K562 (cell line): Measurements from ENCODE around the gene MRPS5.

Source experiments
- CTCF ChIP-seq, 3 experiments: IDR thresholded peaks in 2 of 3; conservative IDR thresholded peaks in 1 of 3; 2 replicates each; pipeline ENCODE4 v1.5.1; 2011 to 2012; ENCODE audit warnings: low read length in 3 of 3, mild to moderate bottlenecking in 3 of 3, control low read depth in 2 of 3, improper control_type of control experiment in 1 of 3, inconsistent platforms in 1 of 3, low read depth in 1 of 3, mixed read lengths in 1 of 3, moderate library complexity in 1 of 3; ENCODE audit not compliant: insufficient read depth in 2 of 3
- GABPA ChIP-seq: fragments of 200-800 bp; sonication (Bioruptor generic); conservative IDR thresholded peaks from 2 replicates; pipeline ENCODE4 v1.6.1; 2016; ENCODE audit warnings: low read depth, missing genetic modification characterization, missing compliant biosample characterization
- POLR2G ChIP-seq: fragments of 200-400 bp; formaldehyde crosslinking; IDR thresholded peaks from 2 replicates; pipeline ENCODE4 v1.6.1; 2017; ENCODE audit warnings: low read depth, mild to moderate bottlenecking, antibody characterized with exemption, low read length, moderate library complexity
- POU5F1 ChIP-seq: fragments of 150-350 bp; IDR thresholded peaks from 2 replicates; pipeline ENCODE4 v1.6.1; 2014; ENCODE audit warnings: borderline replicate concordance, low read length, low read depth, mild to moderate bottlenecking; ENCODE audit not compliant: partially characterized antibody
- YY1 ChIP-seq, 3 experiments: IDR thresholded peaks; 2 replicates each; pipeline ENCODE4 v1.6.1; 2011; ENCODE audit warnings: low read length in 2 of 3, mild to moderate bottlenecking in 2 of 3, moderate library complexity in 2 of 3, borderline replicate concordance in 1 of 3, control low read depth in 1 of 3, low read depth in 1 of 3; ENCODE audit not compliant: insufficient read depth in 3 of 3, insufficient replicate concordance in 2 of 3, control insufficient read depth in 1 of 3, insufficient read length in 1 of 3; ENCODE audit errors: extremely low read depth in 1 of 3

GRCh38 chr2:95138702-95139101 is 17.1 kb upstream of the MRPS5 start:
- no peak for TF ChIP-seq YY1 (IDR thresholded peaks at IDR 0.05; ENCODE audit: borderline replicate concordance in 1 of 3, control insufficient read depth in 1 of 3, extremely low read depth in 1 of 3, insufficient read depth in 3 of 3, insufficient read length in 1 of 3, insufficient replicate concordance in 2 of 3, low read depth in 1 of 3, low read length in 2 of 3)
- TF ChIP-seq GABPA (tag): no peak
- no peak for TF ChIP-seq POU5F1
- no peak for TF ChIP-seq POLR2G
- no peak for TF ChIP-seq CTCF (IDR thresholded peaks at IDR 0.05 in 2 of 3, conservative IDR thresholded peaks at IDR 0.05 in 1 of 3; ENCODE audit: insufficient read depth in 2 of 3, low read depth in 1 of 3, low read length in 3 of 3)
